Keratinocyte (primary cell): ENCODE measurements around the gene TUT1. TPM values are rescaled to one million over a fixed set of nuclear protein-coding genes. Genes with fewer than 3 reads are reported as not detected.
"Not testable (repeated sequence)": the region's sequence is repeated elsewhere in the genome, so short reads cannot be mapped to it uniquely, and the experiment has no call there.

Experiments used
- DNase-seq: peaks from one replicate; pipeline ENCODE4 v3.0.0-alpha.2; 2011; ENCODE audit warnings: low read depth, missing footprints, low spot score
- FAIRE-seq: peaks from 2 replicates; lab custom pipeline; 2011; peaks lifted over from hg19 to GRCh38; lab: Jason Lieb, UNC
- H2AFZ ChIP-seq: 2 replicates; pipeline ENCODE4 v1.6.0; 2012; ENCODE audit warnings: low read length, control low read depth, inconsistent platforms; ENCODE audit not compliant: control insufficient read depth
- H3K27ac ChIP-seq: 2 replicates; pipeline ENCODE4 v1.5.1; 2011; ENCODE audit warnings: low read length; ENCODE audit not compliant: control insufficient read depth, insufficient read depth
- H3K27me3 ChIP-seq: 3 replicates; pipeline ENCODE4 v1.6.0; 2011; ENCODE audit warnings: low read length; ENCODE audit not compliant: control insufficient read depth, insufficient read depth; ENCODE audit errors: extremely low read depth
- H3K36me3 ChIP-seq, 2 experiments: 2 replicates in 1 of 2; 3 replicates in 1 of 2; pipeline ENCODE4 v1.5.1; 2011; ENCODE audit warnings: low read length in 2 of 2, mild to moderate bottlenecking in 1 of 2; ENCODE audit not compliant: control insufficient read depth in 2 of 2, insufficient read depth in 2 of 2; ENCODE audit errors: extremely low read depth in 1 of 2
- H3K4me1 ChIP-seq: 3 replicates; pipeline ENCODE4 v1.5.1; 2011; ENCODE audit warnings: low read length; ENCODE audit not compliant: control insufficient read depth, insufficient read depth; ENCODE audit errors: extremely low read depth
- H3K4me2 ChIP-seq: 3 replicates; pipeline ENCODE4 v1.6.0; 2011; ENCODE audit warnings: low read depth, low read length; ENCODE audit not compliant: control insufficient read depth, insufficient read depth; ENCODE audit errors: extremely low read depth
- H3K4me3 ChIP-seq, 3 experiments: fragments of 200-600 bp in 1 of 3; sonication (generic) in 1 of 3; 2 replicates in 2 of 3; 3 replicates in 1 of 3; pipeline ENCODE4 v1.5.1; 2011 to 2016; ENCODE audit warnings: low read length in 3 of 3, mild to moderate bottlenecking in 3 of 3, control low read depth in 2 of 3, inconsistent platforms in 1 of 3, low read depth in 1 of 3, mixed read lengths in 1 of 3, mixed run types in 1 of 3, moderate library complexity in 1 of 3; ENCODE audit not compliant: control insufficient read depth in 2 of 3, insufficient read depth in 2 of 3; ENCODE audit errors: extremely low read depth in 1 of 3
- H3K79me2 ChIP-seq: 2 replicates; pipeline ENCODE4 v1.6.0; 2012; ENCODE audit warnings: low read length; ENCODE audit not compliant: control insufficient read depth, insufficient read depth
- H3K9ac ChIP-seq: 3 replicates; pipeline ENCODE4 v1.6.0; 2011; ENCODE audit warnings: low read length; ENCODE audit not compliant: control insufficient read depth, insufficient read depth; ENCODE audit errors: extremely low read depth
- H3K9me1 ChIP-seq: 3 replicates; pipeline ENCODE4 v1.6.0; 2011; ENCODE audit warnings: low read length; ENCODE audit not compliant: control insufficient read depth, insufficient read depth; ENCODE audit errors: extremely low read depth
- H3K9me3 ChIP-seq: 2 replicates; pipeline ENCODE4 v1.5.1; 2012; ENCODE audit warnings: low read depth, low read length; ENCODE audit not compliant: control insufficient read depth
- H4K20me1 ChIP-seq: 3 replicates; pipeline ENCODE4 v1.6.0; 2011; ENCODE audit warnings: low read length; ENCODE audit not compliant: control insufficient read depth, insufficient read depth; ENCODE audit errors: extremely low read depth
- CTCF ChIP-seq, 3 experiments: IDR thresholded peaks in 1 of 3; conservative IDR thresholded peaks in 1 of 3; optimal IDR thresholded peaks in 1 of 3; 2 replicates in 2 of 3; 3 replicates in 1 of 3; pipeline versions ENCODE3 to v1.5.1; 2011; ENCODE audit warnings: low read length in 3 of 3, mild to moderate bottlenecking in 3 of 3, moderate library complexity in 2 of 3, control low read depth in 1 of 3, inconsistent platforms in 1 of 3; ENCODE audit not compliant: insufficient read depth in 2 of 3; ENCODE audit errors: extremely low read depth in 1 of 3
- EZH2 ChIP-seq: IDR thresholded peaks from one replicate; pipeline ENCODE4 v1.6.1; 2012; ENCODE audit warnings: inconsistent platforms, mild to moderate bottlenecking, low read length, moderate library complexity
- dilution Hi-C: fragments of 300-500 bp; cut with MboI; formaldehyde crosslinking; loops from one replicate; pipeline ENCODE4 v1.7.0; 2020; ENCODE audit warnings: low sequenced_read_pairs; ENCODE audit not compliant: extremely low pct_ligation_motif_present
- polyA plus RNA-seq, 5 experiments: library from polyadenylated mRNA; depleted of rRNA in 3 of 5; stranded (reverse) in 3 of 5; stranded (forward) in 1 of 5; unstranded in 1 of 5; fragments of >200 nt; gene quantifications; 1 replicate in 1 of 5; 2 replicates in 3 of 5; 3 replicates in 1 of 5; pipeline versions ENCODE4 v1.2.1 to v1.2.3, GENCODE V29; 2011 to 2012; ENCODE audit warnings: missing spikeins in 2 of 5, low read depth in 1 of 5, low replicate concordance in 1 of 5

Gene TUT1
- polyA plus RNA-seq, 1 donor (not counting 4 experiments of a cell fraction or from before 2014, with no cell fraction given): 10.5 TPM

- H3K27ac ChIP-seq: peak within 1 kb of the TSS; percentile 95
- peaks cover 14 to 25% of the 10 kb centered on the region in 2 experiments for H3K36me3 ChIP-seq
- FAIRE-seq: no peak
Measured at GRCh38 chr11:62621567-62622470, 30.5 kb upstream of the TUT1 start, which contains the start of gene B3GAT3. TSS of gene B3GAT3 (minus strand) at chr11:62621986. CDS start at chr11:62621947, 39 bp downstream.

GRCh38 chr11:62621027-62621566 is 29.8 kb upstream of the TUT1 start:
- H3K79me2 ChIP-seq: no peaks in the 10 kb centered on the region

More at GRCh38 chr11:62621567-62622470, 30.5 kb upstream of the TUT1 start, which contains the start of gene B3GAT3:
- Histone ChIP-seq H3K4me3 (peak within 1 kb of the TSS; percentile 58 to 92 (median 83)), H3K9ac (peak within 1 kb of the TSS; percentile 85), H3K79me2 (no peaks in the 10 kb centered on the region), H3K4me1 (peaks cover 25% of the 10 kb centered on the region), H2AFZ (peak within 1 kb of the TSS; percentile 36), H4K20me1 (no peaks in the 10 kb centered on the region), H3K4me2 (peak within 1 kb of the TSS; percentile 86), H3K9me1 (no peaks in the 10 kb centered on the region), H3K27me3 (no peaks in the 10 kb centered on the region), H3K9me3 (no peaks in the 10 kb centered on the region)
- dilution Hi-C loops: no loop called here
- TF ChIP-seq EZH2: no peak
- TF ChIP-seq CTCF (optimal IDR thresholded peaks at IDR 0.05 in 1 of 3, IDR thresholded peaks at IDR 0.05 in 1 of 3, conservative IDR thresholded peaks at IDR 0.05 in 1 of 3; ENCODE audit: extremely low read depth in 1 of 3, insufficient read depth in 2 of 3, low read length in 3 of 3): no peak
- DNase-seq: peak; percentile 95

GRCh38 chr11:62616957-62617356 is 25.6 kb upstream of the TUT1 start:
- DNase-seq, H3K9me1 ChIP-seq, H3K79me2 ChIP-seq, H3K4me3 ChIP-seq, FAIRE-seq, H3K9ac ChIP-seq, H4K20me1 ChIP-seq, H3K27me3 ChIP-seq, H3K9me3 ChIP-seq, H2AFZ ChIP-seq, dilution Hi-C loops, H3K4me2 ChIP-seq, H3K27ac ChIP-seq: not testable (repeated sequence)
- Histone ChIP-seq H3K36me3 (peaks cover 8 to 11% of the 10 kb centered on the region in 2 experiments), H3K4me1 (peaks cover 33% of the 10 kb centered on the region)

More at GRCh38 chr11:62621027-62621566, 29.8 kb upstream of the TUT1 start:
- Histone ChIP-seq H4K20me1 (no peaks in the 10 kb centered on the region), H3K36me3 (peaks cover 11 to 24% of the 10 kb centered on the region in 2 experiments), H3K9ac (peak overlapping the region; percentile 85), H3K27me3 (no peaks in the 10 kb centered on the region), H2AFZ (no peak overlapping the region), H3K9me3 (no peaks in the 10 kb centered on the region), H3K4me3 (peak overlapping the region; percentile 58 to 92 (median 83)), H3K27ac (peak overlapping the region; percentile 95), H3K4me1 (peaks cover 25% of the 10 kb centered on the region), H3K4me2 (peak overlapping the region; percentile 86), H3K9me1 (no peaks in the 10 kb centered on the region)
- TF ChIP-seq CTCF (optimal IDR thresholded peaks at IDR 0.05 in 1 of 3, IDR thresholded peaks at IDR 0.05 in 1 of 3, conservative IDR thresholded peaks at IDR 0.05 in 1 of 3; ENCODE audit: extremely low read depth in 1 of 3, insufficient read depth in 2 of 3, low read length in 3 of 3): no peak
- no peak for TF ChIP-seq EZH2
- no peak for FAIRE-seq
- no peak for DNase-seq
- dilution Hi-C loops: no loop called here
